SK-N-SH (cell line): Measurements from ENCODE around the gene ZNF613. TPM values are rescaled to one million over a fixed set of nuclear protein-coding genes. Genes with fewer than 3 reads are reported as not detected.

Experiments used
- CTCF ChIA-PET: fragments of 300-600, 350-600 bp; formaldehyde crosslinking; extraction: SDS; loops from one replicate; lab custom pipeline; 2021; lab: Yijun Ruan, JAX
- POLR2A ChIA-PET: fragments of 350-600 bp; sonication (Branson Sonifier 250); formaldehyde crosslinking; extraction: SDS; loops from one replicate; lab custom pipeline; 2020; ENCODE audit warnings: antibody characterized with exemption, inconsistent platforms; lab: Yijun Ruan, JAX
- DNase-seq: peaks from one replicate; pipeline ENCODE4 v3.0.0; 2012
- H2AFZ ChIP-seq: fragments of 200-600 bp; sonication (generic); 2 replicates; pipeline ENCODE4 v1.8.1; 2016; ENCODE audit warnings: antibody characterized with exemption, mild to moderate bottlenecking, low read depth
- H3F3A ChIP-seq: fragments of 200-600 bp; sonication (generic); replicated peaks from 2 replicates; pipeline ENCODE3; 2016; ENCODE audit warnings: antibody characterized with exemption, mild to moderate bottlenecking; ENCODE audit not compliant: insufficient read depth
- H3K27ac ChIP-seq, 2 experiments: fragments of 200-500 bp in 1 of 2; fragments of 200-600 bp in 1 of 2; sonication (Bioruptor generic) in 1 of 2; sonication (generic), shearing (Covaris generic) in 1 of 2; 2 replicates each; pipeline versions ENCODE4 v1.5.1 to v1.6.1; 2014 to 2016; ENCODE audit warnings: low read depth in 2 of 2, inconsistent platforms in 1 of 2, low read length in 1 of 2, mild to moderate bottlenecking in 1 of 2, mixed read lengths in 1 of 2
- H3K27me3 ChIP-seq: fragments of 200-600 bp; sonication (generic), shearing (Covaris generic); 2 replicates; pipeline ENCODE4 v1.6.1; 2016; ENCODE audit warnings: mixed run types; ENCODE audit not compliant: insufficient read depth
- H3K36me3 ChIP-seq, 2 experiments: fragments of 200-500 bp in 1 of 2; fragments of 200-600 bp in 1 of 2; sonication (Bioruptor generic) in 1 of 2; sonication (generic) in 1 of 2; replicated peaks in 1 of 2; 2 replicates each; pipeline versions ENCODE3 to v1.5.1; 2014 to 2016; ENCODE audit warnings: low read length in 1 of 2, mild to moderate bottlenecking in 1 of 2; ENCODE audit not compliant: insufficient read depth in 2 of 2, control insufficient read depth in 1 of 2
- H3K4me1 ChIP-seq, 2 experiments: fragments of 200-500 bp in 1 of 2; fragments of 200-600 bp in 1 of 2; sonication (Bioruptor generic) in 1 of 2; sonication (generic), shearing (Covaris generic) in 1 of 2; 2 replicates each; pipeline versions ENCODE4 v1.5.1 to v1.6.1; 2014 to 2016; ENCODE audit warnings: low read depth in 1 of 2, low read length in 1 of 2, mixed run types in 1 of 2; ENCODE audit not compliant: insufficient read depth in 2 of 2, control insufficient read depth in 1 of 2
- H3K4me2 ChIP-seq: fragments of 200-600 bp; sonication (generic), shearing (Covaris generic); 2 replicates; pipeline ENCODE4 v1.6.1; 2017; ENCODE audit warnings: mixed run types
- H3K4me3 ChIP-seq, 2 experiments: fragments of 200-500 bp in 1 of 2; fragments of 200-600 bp in 1 of 2; sonication (Bioruptor generic) in 1 of 2; sonication (generic), shearing (Covaris generic) in 1 of 2; 2 replicates each; pipeline versions ENCODE4 v1.5.1 to v1.8.1; 2014 to 2016; ENCODE audit warnings: low read depth in 2 of 2, inconsistent platforms in 1 of 2, low read length in 1 of 2, mild to moderate bottlenecking in 1 of 2, mixed read lengths in 1 of 2, moderate library complexity in 1 of 2
- H3K79me2 ChIP-seq: fragments of 200-600 bp; sonication (generic); 2 replicates; pipeline ENCODE4 v1.8.1; 2017; ENCODE audit warnings: mild to moderate bottlenecking; ENCODE audit not compliant: insufficient read depth
- H3K9ac ChIP-seq: fragments of 200-600 bp; sonication (generic); 2 replicates; pipeline ENCODE4 v1.6.1; 2017; ENCODE audit warnings: mixed run types
- H3K9me2 ChIP-seq: fragments of 200-600 bp; sonication (generic); 2 replicates; pipeline ENCODE4 v1.6.1; 2017; ENCODE audit warnings: mixed run types
- H3K9me3 ChIP-seq: fragments of 200-600 bp; sonication (generic); 2 replicates; pipeline ENCODE4 v1.6.1; 2017; ENCODE audit warnings: mixed run types, mild to moderate bottlenecking, moderate library complexity
- H4K20me1 ChIP-seq: fragments of 200-600 bp; sonication (generic); 2 replicates; pipeline ENCODE4 v1.6.1; 2017; ENCODE audit warnings: mild to moderate bottlenecking, mixed run types; ENCODE audit not compliant: insufficient read depth
- CHD2 ChIP-seq: fragments of 150-350 bp; IDR thresholded peaks from 2 replicates; pipeline ENCODE4 v1.6.1; 2018; ENCODE audit warnings: low read length; ENCODE audit not compliant: partially characterized antibody
- EZH2phosphoT487 ChIP-seq: fragments of 200-600 bp; sonication (generic); IDR thresholded peaks from 2 replicates; pipeline ENCODE4 v1.6.1; 2017; ENCODE audit warnings: low read depth, mixed run types, mild to moderate bottlenecking, antibody characterized with exemption, moderate library complexity, borderline replicate concordance
- GABPA ChIP-seq: IDR thresholded peaks from 2 replicates; pipeline ENCODE4 v1.4.0; 2012; ENCODE audit warnings: low read depth, mild to moderate bottlenecking
- JUND ChIP-seq: IDR thresholded peaks from 2 replicates; pipeline ENCODE4 v1.4.0; 2012
- MEF2A ChIP-seq: IDR thresholded peaks from 2 replicates; pipeline ENCODE4 v1.4.0; 2012; ENCODE audit warnings: low read depth, borderline replicate concordance
- MXI1 ChIP-seq: IDR thresholded peaks from 2 replicates; pipeline ENCODE4 v1.6.1; 2012; ENCODE audit warnings: mild to moderate bottlenecking, low read depth, low read length, improper control_type of control experiment
- POLR2AphosphoS5 ChIP-seq: IDR thresholded peaks from 2 replicates; pipeline ENCODE4 v1.6.1; 2012; ENCODE audit warnings: low read depth, low read length
- SIN3A ChIP-seq: IDR thresholded peaks from 2 replicates; pipeline ENCODE4 v1.6.1; 2012; ENCODE audit warnings: low read depth, mild to moderate bottlenecking, low read length, moderate library complexity, borderline replicate concordance
- SMC3 ChIP-seq: IDR thresholded peaks from 2 replicates; pipeline ENCODE4 v1.6.1; 2012; ENCODE audit warnings: low read depth, low read length, improper control_type of control experiment
- TAF1 ChIP-seq: IDR thresholded peaks from 2 replicates; pipeline ENCODE4 v1.6.1; 2012; ENCODE audit warnings: low read depth, mild to moderate bottlenecking, low read length, moderate library complexity, borderline replicate concordance
- TCF12 ChIP-seq: IDR thresholded peaks from 2 replicates; pipeline ENCODE4 v1.4.0; 2012
- TEAD4 ChIP-seq: IDR thresholded peaks from 2 replicates; pipeline ENCODE4 v1.4.0; 2012; ENCODE audit warnings: mild to moderate bottlenecking, borderline replicate concordance; ENCODE audit not compliant: insufficient read depth
- YY1 ChIP-seq: IDR thresholded peaks from 2 replicates; pipeline ENCODE4 v1.4.0; 2012; ENCODE audit warnings: low read depth, mild to moderate bottlenecking
- WGBS: methylation state at CpG from one replicate; pipeline ENCODE4 v1.1.6; 2017; ENCODE audit warnings: low lambda C conversion rate; 5-methylcytosine and 5-hydroxymethylcytosine counted together
- polyA plus RNA-seq, 3 experiments: library from polyadenylated mRNA; depleted of rRNA; stranded (reverse); fragments of >200 nt; gene quantifications; 2 replicates each; pipeline ENCODE4 v1.2.3, GENCODE V29; 2012
- TF ChIP-seq, protein P1 (sequence below): fragments of 150-350 bp; IDR thresholded peaks from 2 replicates; pipeline ENCODE4 v1.6.1; 2016; ENCODE audit warnings: mild to moderate bottlenecking, low read depth, low read length
- TF ChIP-seq, protein P2 (sequence below): fragments of 150-350 bp; IDR thresholded peaks from 2 replicates; pipeline ENCODE4 v1.6.1; 2017; ENCODE audit warnings: antibody characterized with exemption, low read length, low read depth, borderline replicate concordance
- TF ChIP-seq, protein P3 (sequence below): IDR thresholded peaks from 2 replicates; pipeline ENCODE4 v1.4.0; 2012; ENCODE audit warnings: low read depth

ZNF613 gene
- polyA plus RNA-seq, 1 of the 3 experiments (the other 2 are of a cell fraction), result 2.2 TPM

DNA sequence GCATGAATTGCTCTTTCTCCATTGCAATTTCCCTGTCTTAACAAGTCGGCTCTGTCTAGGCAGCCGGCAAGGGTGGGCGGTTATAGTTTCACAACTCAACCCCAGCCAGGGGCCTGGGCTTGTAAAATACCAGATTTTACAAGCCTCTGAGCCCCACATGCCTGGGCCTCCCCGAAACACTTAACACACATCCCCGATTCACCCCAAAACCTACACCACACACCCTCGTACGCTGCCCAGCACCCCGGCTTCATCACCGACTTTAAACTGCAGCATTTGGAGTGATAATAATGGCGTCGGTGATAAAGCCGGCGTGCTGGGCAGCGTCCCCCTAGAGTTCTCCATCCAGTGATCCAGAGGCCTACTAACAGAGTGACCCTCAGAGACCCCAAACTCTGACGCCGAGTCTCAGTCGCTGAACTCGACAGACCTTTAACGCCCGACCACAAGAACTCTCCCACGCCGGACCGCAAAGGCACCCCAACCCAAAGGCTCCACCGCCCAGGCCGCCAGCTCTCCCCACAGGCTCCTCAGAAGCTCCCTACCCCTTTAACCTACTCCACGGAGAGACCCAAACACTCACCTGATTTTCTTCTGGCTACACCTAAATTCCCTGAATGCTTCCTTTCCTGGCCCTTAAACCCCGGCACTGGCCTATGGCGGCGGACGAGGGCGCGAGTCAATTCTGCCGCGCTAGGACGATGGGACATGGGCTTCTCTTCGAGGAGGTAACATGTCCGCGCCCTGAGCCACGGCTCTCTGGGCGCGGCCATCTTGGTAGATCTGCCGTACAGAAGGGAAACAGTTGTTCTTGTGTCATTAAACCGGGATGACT lies 22.7 kb upstream of the ZNF613 start, which contains the start of gene ZNF649:
Gene ZNF649 (minus strand): TSS at position 687 of the 835 bp plus-strand sequence. CDS start 4,910 bp downstream, outside the sequence.
- H3K27me3 ChIP-seq, result no peaks in the 10 kb centered on the region
- 0 out of 2 replicates have a peak, but pooled peaks cover 4% of the 10 kb centered on the region for H3K9me3 ChIP-seq
- ChIA-PET POLR2A (no interaction called here), CTCF (no interaction called here)
- H3K4me3 ChIP-seq, result peak within 1 kb of the TSS; percentile 83 to 94
- DNase-seq, result peak; percentile 82
- no peaks in the 10 kb centered on the region for H3K9me2 ChIP-seq
- 4% methylated on average over 31 of the region's 43 CpGs for WGBS
- H3K9ac ChIP-seq, result peak within 1 kb of the TSS; percentile 80
- peak within 1 kb of the TSS in 1 of 2 experiments; percentile 73; a peak in 2 of 4 replicates for H3K27ac ChIP-seq
- H3F3A ChIP-seq, result peaks cover 4% of the 10 kb centered on the region
- H3K79me2 ChIP-seq, result peaks cover 42% of the 10 kb centered on the region
- H3K4me2 ChIP-seq, result peak within 1 kb of the TSS; percentile 85
- TF ChIP-seq GABPA, result peak; percentile 35; the same call in 1 of the 2 replicates
- TF ChIP-seq, protein P1, sequence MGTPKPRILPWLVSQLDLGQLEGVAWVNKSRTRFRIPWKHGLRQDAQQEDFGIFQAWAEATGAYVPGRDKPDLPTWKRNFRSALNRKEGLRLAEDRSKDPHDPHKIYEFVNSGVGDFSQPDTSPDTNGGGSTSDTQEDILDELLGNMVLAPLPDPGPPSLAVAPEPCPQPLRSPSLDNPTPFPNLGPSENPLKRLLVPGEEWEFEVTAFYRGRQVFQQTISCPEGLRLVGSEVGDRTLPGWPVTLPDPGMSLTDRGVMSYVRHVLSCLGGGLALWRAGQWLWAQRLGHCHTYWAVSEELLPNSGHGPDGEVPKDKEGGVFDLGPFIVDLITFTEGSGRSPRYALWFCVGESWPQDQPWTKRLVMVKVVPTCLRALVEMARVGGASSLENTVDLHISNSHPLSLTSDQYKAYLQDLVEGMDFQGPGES, result no peak
- peak; percentile 61 for TF ChIP-seq TAF1
- TF ChIP-seq SIN3A, result peak; percentile 41; the same call in 1 of the 2 replicates
- TF ChIP-seq, protein P2, sequence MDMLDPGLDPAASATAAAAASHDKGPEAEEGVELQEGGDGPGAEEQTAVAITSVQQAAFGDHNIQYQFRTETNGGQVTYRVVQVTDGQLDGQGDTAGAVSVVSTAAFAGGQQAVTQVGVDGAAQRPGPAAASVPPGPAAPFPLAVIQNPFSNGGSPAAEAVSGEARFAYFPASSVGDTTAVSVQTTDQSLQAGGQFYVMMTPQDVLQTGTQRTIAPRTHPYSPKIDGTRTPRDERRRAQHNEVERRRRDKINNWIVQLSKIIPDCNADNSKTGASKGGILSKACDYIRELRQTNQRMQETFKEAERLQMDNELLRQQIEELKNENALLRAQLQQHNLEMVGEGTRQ, result no peak
- peak; percentile 11; the same call in 1 of the 2 replicates for TF ChIP-seq SMC3
- TF ChIP-seq JUND, result no peak
- TF ChIP-seq EZH2phosphoT487, result no peak
- TF ChIP-seq MEF2A, result no peak
- TF ChIP-seq TCF12, result no peak
- TF ChIP-seq, protein P3, sequence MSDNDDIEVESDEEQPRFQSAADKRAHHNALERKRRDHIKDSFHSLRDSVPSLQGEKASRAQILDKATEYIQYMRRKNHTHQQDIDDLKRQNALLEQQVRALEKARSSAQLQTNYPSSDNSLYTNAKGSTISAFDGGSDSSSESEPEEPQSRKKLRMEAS, result peak; percentile 74; the same call in 1 of the 2 replicates
- TF ChIP-seq YY1, result peak; percentile 100
- TF ChIP-seq TEAD4, result no peak
- TF ChIP-seq POLR2AphosphoS5, result peak; percentile 78; the same call in 1 of the 2 replicates
- TF ChIP-seq MXI1, result peak; percentile 56
- TF ChIP-seq CHD2, result peak; percentile 55
- peak within 1 kb of the TSS; percentile 96 for H2AFZ ChIP-seq
- no peaks in the 10 kb centered on the region for H4K20me1 ChIP-seq
- H3K4me1 ChIP-seq, result no peaks in the 10 kb centered on the region; a peak in 1 of 4 replicates
- peaks cover 8 to 17% of the 10 kb centered on the region in 2 experiments for H3K36me3 ChIP-seq
